RWPE1 (cell line): ENCODE results near the gene RBL2.
"Not testable (repeated sequence)": the region's sequence is repeated elsewhere in the genome, so short reads cannot be mapped to it uniquely, and the experiment has no call there.

Experiments
- CTCF ChIA-PET: fragments of 350-600 bp; sonication (Branson Sonifier 250); formaldehyde crosslinking; extraction: SDS; loops from one replicate; lab custom pipeline; 2021; lab: Yijun Ruan, JAX
- POLR2A ChIA-PET: fragments of 400-600 bp; formaldehyde crosslinking; extraction: SDS; loops from one replicate; lab custom pipeline; 2020; ENCODE audit warnings: antibody characterized with exemption; ENCODE audit not compliant: low non-redundant PET; lab: Yijun Ruan, JAX
- DNase-seq: peaks from one replicate; pipeline ENCODE4 v3.0.0; 2012; ENCODE audit warnings: low spot score
- H3K27ac ChIP-seq: fragments of 450-650 bp; 2 replicates; pipeline ENCODE4 v1.5.1; 2017
- TF ChIP-seq, protein P1 (sequence below): fragments of 450-650 bp; conservative IDR thresholded peaks from 2 replicates; pipeline ENCODE4 v1.5.1; 2017; ENCODE audit warnings: low read depth, mild to moderate bottlenecking

RBL2 gene

DNA sequence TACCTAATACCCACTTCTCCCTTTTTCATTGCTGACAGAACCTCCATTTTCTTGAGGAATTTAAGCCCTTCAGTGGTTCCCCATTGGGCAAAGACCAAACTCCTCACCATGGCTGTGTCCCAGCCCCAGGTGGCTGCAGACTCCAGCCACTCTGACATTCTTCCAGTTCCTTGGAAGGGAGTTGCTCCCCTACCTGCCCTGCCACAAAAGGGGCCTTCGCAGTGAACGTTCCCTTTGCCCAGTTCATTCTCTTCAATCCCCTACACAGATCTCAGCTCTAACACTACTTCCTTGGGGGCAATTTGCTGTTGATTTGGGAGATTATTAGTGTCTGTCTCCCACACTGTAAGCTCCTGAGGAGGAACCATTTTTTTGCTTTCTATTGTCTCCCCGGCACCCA lies 72.0 kb downstream of the RBL2 start:
- H3K27ac ChIP-seq = no peak overlapping the region
- ChIA-PET POLR2A (no interaction called here), CTCF (interaction anchor here (0.7 kb wide), 1 partner anchor 451 kb away, joined by 4 read pairs; no protein-coding TSS in a partner anchor)
- no peak for DNase-seq
- TF ChIP-seq, protein P1, sequence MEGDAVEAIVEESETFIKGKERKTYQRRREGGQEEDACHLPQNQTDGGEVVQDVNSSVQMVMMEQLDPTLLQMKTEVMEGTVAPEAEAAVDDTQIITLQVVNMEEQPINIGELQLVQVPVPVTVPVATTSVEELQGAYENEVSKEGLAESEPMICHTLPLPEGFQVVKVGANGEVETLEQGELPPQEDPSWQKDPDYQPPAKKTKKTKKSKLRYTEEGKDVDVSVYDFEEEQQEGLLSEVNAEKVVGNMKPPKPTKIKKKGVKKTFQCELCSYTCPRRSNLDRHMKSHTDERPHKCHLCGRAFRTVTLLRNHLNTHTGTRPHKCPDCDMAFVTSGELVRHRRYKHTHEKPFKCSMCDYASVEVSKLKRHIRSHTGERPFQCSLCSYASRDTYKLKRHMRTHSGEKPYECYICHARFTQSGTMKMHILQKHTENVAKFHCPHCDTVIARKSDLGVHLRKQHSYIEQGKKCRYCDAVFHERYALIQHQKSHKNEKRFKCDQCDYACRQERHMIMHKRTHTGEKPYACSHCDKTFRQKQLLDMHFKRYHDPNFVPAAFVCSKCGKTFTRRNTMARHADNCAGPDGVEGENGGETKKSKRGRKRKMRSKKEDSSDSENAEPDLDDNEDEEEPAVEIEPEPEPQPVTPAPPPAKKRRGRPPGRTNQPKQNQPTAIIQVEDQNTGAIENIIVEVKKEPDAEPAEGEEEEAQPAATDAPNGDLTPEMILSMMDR = no peak

DNA sequence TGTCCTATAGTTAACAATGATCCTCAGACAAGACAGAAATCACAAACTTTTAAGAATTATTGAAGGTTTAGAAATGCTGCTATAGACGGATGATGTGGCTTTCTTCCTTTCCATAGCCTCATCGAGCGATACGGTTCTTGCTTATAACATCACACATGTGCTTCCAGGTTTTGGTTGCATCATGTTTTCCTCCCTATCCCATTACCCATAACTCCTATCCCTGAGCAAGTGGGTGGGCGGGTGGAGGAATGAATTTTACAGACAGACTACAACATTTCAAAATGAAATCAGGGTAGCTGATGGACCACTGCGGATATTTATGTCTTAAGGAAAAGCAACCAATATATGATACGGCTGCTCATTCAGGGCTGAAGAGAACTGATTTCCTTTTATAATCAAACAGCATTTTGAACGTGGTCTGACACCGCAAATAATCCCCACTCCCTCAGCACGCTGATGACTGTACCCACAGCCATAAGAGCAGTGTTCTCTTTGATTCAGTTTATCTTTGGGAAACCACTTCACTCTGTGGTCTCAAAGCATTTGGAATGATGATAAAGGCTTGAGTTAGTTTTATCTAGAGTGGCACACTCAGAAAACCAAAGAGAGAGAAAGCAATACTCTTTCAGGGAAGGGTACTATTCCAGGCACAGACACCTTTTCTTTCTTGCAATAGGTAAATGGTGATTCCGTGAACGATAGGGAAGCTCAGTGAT lies 73.4 kb downstream of the RBL2 start:
- CTCF ChIA-PET = no interaction called here
- no peak for DNase-seq
- POLR2A ChIA-PET = no interaction called here
- no peak overlapping the region for H3K27ac ChIP-seq
- TF ChIP-seq, protein P1 = no peak

DNA sequence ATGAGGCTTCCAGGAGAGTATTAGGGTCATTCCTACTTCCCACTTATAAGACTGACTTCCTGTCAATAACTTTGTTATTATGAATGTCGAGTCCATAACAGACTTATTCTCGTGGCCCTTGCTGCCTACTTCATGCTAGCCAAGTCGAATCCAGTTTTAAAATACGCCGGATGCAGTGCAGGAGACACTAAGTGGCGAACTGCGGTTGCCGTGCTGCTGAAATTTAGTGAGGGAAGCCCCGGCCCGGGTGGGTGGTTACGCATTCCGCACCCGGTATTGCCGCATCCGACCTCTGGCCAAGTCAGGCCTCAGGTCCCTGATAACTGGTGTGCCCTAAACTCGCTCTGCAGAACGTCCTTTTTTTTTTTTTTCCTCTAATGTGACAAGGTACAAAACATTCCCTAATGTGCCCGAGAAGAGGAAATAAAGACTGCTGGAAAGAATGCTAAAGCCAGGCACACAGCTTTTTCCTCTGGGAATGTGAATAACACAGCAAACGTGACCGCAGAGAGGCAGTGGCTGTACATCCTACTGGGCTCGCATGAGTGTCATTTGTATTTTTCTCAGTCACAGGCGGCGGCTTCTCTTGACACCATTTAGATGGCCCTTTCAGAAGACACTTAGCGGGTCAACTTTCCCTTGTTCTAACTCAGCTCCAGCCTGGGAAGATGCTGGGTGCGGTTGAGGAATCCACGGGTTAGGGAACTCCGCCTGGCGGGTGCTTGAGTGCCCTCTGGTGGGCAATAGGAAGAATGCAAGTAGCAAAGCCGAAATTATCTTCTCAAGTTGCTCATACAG lies 75.8 kb downstream of the RBL2 start:
- ChIA-PET POLR2A (no interaction called here), CTCF (interaction anchor here (0.6 to 0.7 kb wide), 5 partner anchors 17 to 1969 kb away, joined by 3 to 4 read pairs (median 4); no protein-coding TSS in a partner anchor)
- TF ChIP-seq, protein P1 = peak; percentile 95
- DNase-seq = peak; percentile 65
- no peak overlapping the region for H3K27ac ChIP-seq

DNA sequence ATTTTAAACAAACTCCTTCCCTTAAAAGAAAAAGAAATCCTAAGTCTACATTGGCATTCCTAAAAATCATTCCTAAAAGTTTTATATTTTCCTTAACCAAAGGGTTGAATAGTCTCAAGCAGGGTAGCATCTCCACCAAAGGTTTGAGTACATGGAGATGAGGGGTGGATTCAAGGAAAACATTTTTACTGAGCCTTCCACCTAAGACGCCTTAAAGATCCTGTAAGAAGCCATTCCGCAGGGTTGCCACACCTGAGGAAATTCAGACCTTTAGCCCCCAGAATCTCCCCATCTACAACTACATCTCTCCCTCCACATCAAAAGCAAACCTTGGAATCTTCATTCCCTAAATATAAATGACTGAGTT lies 76.4 kb downstream of the RBL2 start:
- TF ChIP-seq, protein P1 = peak; percentile 46
- H3K27ac ChIP-seq = no peak overlapping the region
- ChIA-PET POLR2A (no interaction called here), CTCF (interaction anchor here (0.7 kb wide), 1 partner anchor 381 kb away, joined by 4 read pairs; no protein-coding TSS in a partner anchor)
- DNase-seq = no peak

DNA sequence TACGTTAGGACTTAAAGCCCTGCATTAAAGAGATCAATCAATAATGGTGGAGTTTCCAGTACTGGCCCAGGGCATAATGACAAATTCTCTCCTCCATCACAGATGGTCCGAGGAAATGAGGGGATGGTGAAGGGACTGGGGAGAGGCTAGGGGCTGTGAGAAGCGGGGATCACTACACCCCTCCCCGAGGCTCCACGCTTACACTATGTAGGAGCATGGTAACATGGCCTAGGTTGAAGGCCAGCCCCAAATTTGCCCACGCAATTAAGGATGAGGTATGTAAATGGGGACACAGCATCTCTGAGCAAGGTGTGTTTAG lies 76.8 kb downstream of the RBL2 start:
- ChIA-PET CTCF (no interaction called here), POLR2A (no interaction called here)
- no peak for DNase-seq
- no peak overlapping the region for H3K27ac ChIP-seq
- TF ChIP-seq, protein P1 = no peak

DNA sequence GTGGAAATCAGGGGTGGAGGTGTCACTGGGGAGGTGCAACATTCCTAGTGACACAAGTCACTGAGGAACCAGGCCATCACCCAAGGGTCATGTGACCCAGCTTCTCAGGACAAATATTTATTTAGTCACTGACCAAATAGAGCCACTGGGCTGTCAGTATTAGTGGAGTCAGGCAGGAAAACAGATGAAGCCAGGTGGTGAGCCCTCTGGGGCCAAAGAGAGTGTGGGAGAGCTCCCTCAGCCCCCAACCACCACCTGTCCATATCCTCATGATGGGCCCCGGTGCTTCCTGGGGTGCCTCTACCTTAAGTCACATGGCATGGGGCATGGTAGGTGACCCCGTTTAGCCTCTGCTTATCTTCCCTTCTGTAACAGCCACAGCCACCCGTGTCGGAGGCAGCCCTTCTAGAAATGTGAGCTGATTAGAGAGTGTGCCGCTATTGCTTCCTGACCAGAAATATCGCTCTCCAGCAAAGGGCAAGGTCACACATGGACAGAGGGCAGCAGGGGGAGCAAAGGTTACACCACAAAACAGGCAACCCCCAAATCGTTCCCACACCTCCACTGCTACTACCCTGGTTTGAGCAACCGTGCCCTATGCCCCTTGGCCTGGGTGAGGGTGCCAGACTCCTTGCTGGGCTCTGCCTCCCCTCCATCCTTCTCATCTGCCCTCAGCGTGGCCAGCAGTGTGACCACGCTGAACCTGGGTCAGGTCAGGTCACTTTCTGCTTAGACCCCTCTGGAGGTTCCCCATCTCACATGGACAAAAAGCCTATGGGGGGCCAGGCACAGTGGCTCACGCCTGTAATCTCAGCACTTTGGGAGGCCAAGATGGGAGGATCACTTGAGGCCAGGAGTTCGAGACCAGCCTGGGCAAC lies 77.4 kb downstream of the RBL2 start:
- CTCF ChIA-PET = interaction anchor here (0.6 to 0.7 kb wide), 2 partner anchors 48 to 1026 kb away, joined by 5 to 6 read pairs; no protein-coding TSS in a partner anchor
- POLR2A ChIA-PET = no interaction called here

DNA sequence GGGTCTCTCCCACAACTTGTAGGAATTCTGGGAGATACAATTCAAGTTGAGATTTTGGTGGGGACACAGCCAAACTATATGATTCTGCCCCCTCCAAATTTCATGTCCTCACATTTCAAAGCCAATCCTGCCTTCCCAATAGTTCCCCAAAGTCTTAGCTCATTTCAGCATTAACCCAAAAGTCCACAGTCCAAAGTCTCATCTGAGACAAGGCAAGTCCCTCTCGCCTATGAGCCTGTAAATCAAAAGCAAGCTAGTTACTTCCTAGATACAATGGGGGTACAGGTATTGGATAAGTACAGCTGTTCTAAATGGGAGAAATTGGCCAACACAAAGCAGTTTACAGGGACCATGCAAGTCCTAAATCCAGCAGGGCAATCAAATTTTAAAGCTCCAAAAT lies 78.5 kb downstream of the RBL2 start:
- POLR2A ChIA-PET, H3K27ac ChIP-seq, DNase-seq: not testable (repeated sequence)
- CTCF ChIA-PET = interaction anchor here (0.6 kb wide), 1 partner anchor 1025 kb away, joined by 6 read pairs; no protein-coding TSS in a partner anchor

More for the DNA sequence above, 77.4 kb downstream of the RBL2 start:
- H3K27ac ChIP-seq = no peak overlapping the region
- TF ChIP-seq, protein P1 = no peak
- no peak for DNase-seq
